SK-MEL-5 (cell line): Measurements from ENCODE around the gene NTF3. TPM values are rescaled to one million over a fixed set of nuclear protein-coding genes. Genes with fewer than 3 reads are reported as not detected.

ENCODE experiments used
- DNase-seq: peaks from one replicate; pipeline ENCODE4 v3.0.0-alpha.2; 2016; ENCODE audit warnings: low read depth, low spot score
- in situ Hi-C: cut with HindIII; loops from 2 replicates; pipeline ENCODE4 v1.10.0; 2016; ENCODE audit warnings: low sequenced_read_pairs, high pct_unique_total_duplicates, low pct_unique_long_range_greater_than_20kb
- polyA plus RNA-seq, 2 experiments: library from polyadenylated mRNA; depleted of rRNA; stranded (reverse); fragments of >200 nt; gene quantifications; 2 replicates each; pipeline ENCODE4 v1.2.3, GENCODE V29; 2015
- total RNA-seq: library from RNA; depleted of rRNA; stranded (reverse); fragments of >200 nt; shearing (Covaris generic); gene quantifications from 2 replicates; pipeline ENCODE4 v1.2.3, GENCODE V29; 2014; rRNA removed

Gene NTF3
- 0.37 and 0.53 TPM in 2 replicates for total RNA-seq
- polyA plus RNA-seq (2015; cell fraction: cytosol; rRNA removed), result 0.18 and 1.7 TPM in 2 replicates
- not detected in 2 replicates for polyA plus RNA-seq (2015; cell fraction: nucleus; rRNA removed)

GRCh38 chr12:5432011-5432400, at the start of gene NTF3:
NTF3 (plus strand) TSS chr12:5432108; CDS start chr12:5432325, 217 bp downstream.
- no peak for DNase-seq

GRCh38 chr12:5384015-5384414, 47.9 kb upstream of the NTF3 start:
- DNase-seq, result no peak
- in situ Hi-C loops, result no loop called here

More at GRCh38 chr12:5432011-5432400, at the start of gene NTF3:
- in situ Hi-C loops, result no loop called here

GRCh38 chr12:5388581-5389535, 43.0 kb upstream of the NTF3 start:
- in situ Hi-C loops, result no loop called here
- no peak for DNase-seq

GRCh38 chr12:5390174-5390799, 41.6 kb upstream of the NTF3 start:
- no peak for DNase-seq
- in situ Hi-C loops, result no loop called here

- in situ Hi-C loops, result no loop called here
- no peak for DNase-seq
These were observed 40.3 kb upstream of the NTF3 start for GRCh38 chr12:5391653-5392052.

- in situ Hi-C loops, result no loop called here
- no peak for DNase-seq
These were observed 38.9 kb upstream of the NTF3 start for GRCh38 chr12:5392961-5393360.

GRCh38 chr12:5395443-5396271, 36.3 kb upstream of the NTF3 start:
- in situ Hi-C loops, result no loop called here
- DNase-seq, result no peak

- in situ Hi-C loops, result no loop called here
- no peak for DNase-seq
These were observed 35.4 kb upstream of the NTF3 start for GRCh38 chr12:5396541-5396940.

- in situ Hi-C loops, result no loop called here
- no peak for DNase-seq
These were observed 32.6 kb upstream of the NTF3 start for GRCh38 chr12:5399266-5399665.

- in situ Hi-C loops, result no loop called here
- DNase-seq, result no peak
These were observed 29.6 kb upstream of the NTF3 start for GRCh38 chr12:5402009-5402935.

- in situ Hi-C loops, result no loop called here
- DNase-seq, result no peak
These were observed 28.5 kb upstream of the NTF3 start for GRCh38 chr12:5403411-5403810.

- no peak for DNase-seq
- in situ Hi-C loops, result no loop called here
These were observed 24.7 kb upstream of the NTF3 start for GRCh38 chr12:5407034-5407856.

- no peak for DNase-seq
- in situ Hi-C loops, result no loop called here
These were observed 22.3 kb upstream of the NTF3 start for GRCh38 chr12:5409619-5410018.

GRCh38 chr12:5416571-5416970, 15.3 kb upstream of the NTF3 start:
- DNase-seq, result no peak
- in situ Hi-C loops, result no loop called here

GRCh38 chr12:5417500-5417899, 14.4 kb upstream of the NTF3 start:
- no peak for DNase-seq
- in situ Hi-C loops, result no loop called here
